ENCODE data around the gene DIDO1.

GRCh38 chr20:62893700-62894099, 32.6 kb downstream of the DIDO1 start:
- no peak for TF ChIP-seq CTCF (IDR thresholded peaks at IDR 0.05)
- TF ChIP-seq POLR2A (IDR thresholded peaks at IDR 0.05), result no peak
